ENCODE data around the gene AARS2. TPM values are rescaled to one million over a fixed set of nuclear protein-coding genes. Genes with fewer than 3 reads are reported as not detected.

The AARS2 gene
- polyA plus RNA-seq, 1 experiment = 5.8 TPM

DNA sequence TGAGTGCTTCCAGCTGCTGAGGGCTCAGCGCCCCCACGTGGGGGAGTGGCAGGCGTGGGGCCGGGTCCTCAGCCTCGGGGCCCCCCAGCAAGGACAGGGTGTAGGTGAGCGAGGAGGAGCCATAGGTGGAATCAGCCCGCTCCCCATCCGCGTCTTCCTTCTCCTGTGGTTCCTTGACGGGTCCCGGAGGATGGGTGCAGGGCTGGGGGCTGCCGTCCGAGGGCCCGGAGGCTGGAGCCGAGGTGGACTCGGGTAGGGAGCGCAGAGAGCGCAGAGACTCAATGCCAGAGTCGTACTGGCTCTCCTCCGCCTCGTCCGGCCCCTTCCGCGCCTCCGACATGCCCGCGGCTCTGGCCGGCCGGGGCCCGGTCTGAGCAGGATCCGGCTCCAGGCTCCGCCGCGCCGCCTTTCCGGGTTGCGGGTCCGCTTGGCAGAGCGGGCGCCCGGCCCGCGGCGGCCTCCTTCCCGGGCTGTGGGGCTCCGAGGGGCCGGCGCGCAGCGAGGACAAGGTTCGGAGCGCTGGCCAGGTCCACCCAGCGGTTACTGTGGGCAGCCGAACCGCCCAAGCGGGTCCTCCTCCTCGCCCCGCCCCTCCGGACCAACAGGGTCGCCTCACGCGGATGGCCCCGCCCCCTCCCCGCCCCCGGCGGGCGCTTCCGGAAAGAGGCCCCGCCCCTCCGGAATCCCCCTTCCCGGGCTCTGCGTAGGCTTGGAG is 48.0 kb downstream of the AARS2 start, which contains the start of gene NFKBIE:
Gene NFKBIE (minus strand): TSS at position 545 of the 715 bp plus-strand sequence. CDS start 205 bp downstream, at position 340.
- peak within 1 kb of the TSS; percentile 86 for H3K4me3 ChIP-seq (ENCODE audit: low read depth, low read length)
- DNase-seq (ENCODE audit: low read depth, low spot score) = peak; percentile 71
- no peaks in the 10 kb centered on the region; the same call in 1 of the 2 replicates for H3K9me3 ChIP-seq (ENCODE audit: control insufficient read depth, insufficient read depth, low read length)
- peak within 1 kb of the TSS; percentile 75 for H3K27ac ChIP-seq (ENCODE audit: low read depth, low read length)
- ChIA-PET POLR2A (interaction anchor here (1.0 to 1.5 kb wide), 2 partner anchors 8 to 18 kb away, joined by 4 to 8 read pairs; partner anchors contain the start of genes HSP90AB1 and SLC35B2), CTCF (interaction anchor here (3.6 to 6.0 kb wide), 2 partner anchors 8 to 73 kb away, joined by 18 to 93 read pairs; partner anchors contain the start of gene SLC35B2)
- peaks cover 22% of the 10 kb centered on the region for H3K27me3 ChIP-seq (ENCODE audit: control insufficient read depth, insufficient read depth, low read length)
- TF ChIP-seq CTCF (IDR thresholded peaks at IDR 0.05; ENCODE audit: low read depth, low read length) = peak; percentile 37

GRCh38 chr6:44264154-44265006 is 48.8 kb downstream of the AARS2 start:
- H3K27ac ChIP-seq (ENCODE audit: low read depth, low read length) = peak overlapping the region; percentile 75
- no peaks in the 10 kb centered on the region; the same call in 1 of the 2 replicates for H3K9me3 ChIP-seq (ENCODE audit: control insufficient read depth, insufficient read depth, low read length)
- ChIA-PET CTCF (no interaction called here), POLR2A (interaction anchor here (0.6 to 1.5 kb wide), 3 partner anchors 7 to 43 kb away, joined by 3 to 8 read pairs (median 4); partner anchors contain the start of genes HSP90AB1 and SLC35B2)
- H3K4me3 ChIP-seq (ENCODE audit: low read depth, low read length) = peak overlapping the region; percentile 86
- no peak for TF ChIP-seq CTCF (IDR thresholded peaks at IDR 0.05; ENCODE audit: low read depth, low read length)
- peaks cover 15% of the 10 kb centered on the region for H3K27me3 ChIP-seq (ENCODE audit: control insufficient read depth, insufficient read depth, low read length)
- no peak for DNase-seq (ENCODE audit: low read depth, low spot score)

DNA sequence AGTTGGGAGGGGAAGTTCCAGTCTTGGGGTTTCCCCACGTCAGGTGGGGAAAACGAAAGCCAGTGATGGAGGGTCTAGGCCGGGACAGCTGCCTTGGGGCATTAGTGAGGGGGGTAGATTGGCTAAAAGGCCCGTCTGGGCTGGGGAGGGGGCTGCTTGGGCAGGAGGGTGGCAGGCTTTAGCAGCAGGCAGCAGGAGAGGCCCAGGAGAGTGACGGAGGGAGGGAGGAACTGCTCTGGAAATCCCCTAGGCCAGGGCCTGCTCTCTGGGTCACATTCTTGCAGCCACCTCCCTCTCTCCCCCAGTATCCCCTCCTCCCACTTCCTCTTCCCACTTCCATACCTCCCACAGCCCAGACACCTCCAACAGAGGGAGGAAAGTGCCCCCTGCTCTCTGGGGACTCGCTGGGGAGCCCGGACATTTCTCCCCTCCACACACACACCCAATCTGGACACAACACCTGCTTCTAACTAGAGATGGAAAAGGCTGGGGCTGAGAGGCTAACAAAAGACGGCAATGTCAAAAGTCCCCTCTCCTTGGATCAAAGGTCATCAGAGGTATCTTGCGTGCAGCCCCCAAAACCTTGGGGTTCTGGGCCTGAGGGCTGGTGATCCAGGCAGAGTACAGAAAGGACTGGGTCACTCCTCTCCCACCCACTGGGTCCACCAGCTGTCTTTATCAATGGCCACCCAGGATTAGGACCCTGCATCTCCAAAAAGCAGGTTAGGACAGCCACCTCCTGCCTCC is 49.6 kb downstream of the AARS2 start:
- no peak for DNase-seq (ENCODE audit: low read depth, low spot score)
- POLR2A ChIA-PET = interaction anchor here (1.5 kb wide), 1 partner anchor 17 kb away, joined by 8 read pairs; the partner anchor contains the start of gene HSP90AB1
- Histone ChIP-seq H3K9me3 (ENCODE audit: control insufficient read depth, insufficient read depth, low read length) (no peaks in the 10 kb centered on the region; the same call in 1 of the 2 replicates), H3K4me3 (ENCODE audit: low read depth, low read length) (peak overlapping the region; percentile 86), H3K27ac (ENCODE audit: low read depth, low read length) (peak overlapping the region; percentile 39), H3K27me3 (ENCODE audit: control insufficient read depth, insufficient read depth, low read length) (peaks cover 7% of the 10 kb centered on the region)
- no peak for TF ChIP-seq CTCF (IDR thresholded peaks at IDR 0.05; ENCODE audit: low read depth, low read length)
- CTCF ChIA-PET = interaction anchor here (1.2 kb wide), 1 partner anchor 49 kb away, joined by 4 read pairs; the partner anchor contains the start of gene AARS2

DNA sequence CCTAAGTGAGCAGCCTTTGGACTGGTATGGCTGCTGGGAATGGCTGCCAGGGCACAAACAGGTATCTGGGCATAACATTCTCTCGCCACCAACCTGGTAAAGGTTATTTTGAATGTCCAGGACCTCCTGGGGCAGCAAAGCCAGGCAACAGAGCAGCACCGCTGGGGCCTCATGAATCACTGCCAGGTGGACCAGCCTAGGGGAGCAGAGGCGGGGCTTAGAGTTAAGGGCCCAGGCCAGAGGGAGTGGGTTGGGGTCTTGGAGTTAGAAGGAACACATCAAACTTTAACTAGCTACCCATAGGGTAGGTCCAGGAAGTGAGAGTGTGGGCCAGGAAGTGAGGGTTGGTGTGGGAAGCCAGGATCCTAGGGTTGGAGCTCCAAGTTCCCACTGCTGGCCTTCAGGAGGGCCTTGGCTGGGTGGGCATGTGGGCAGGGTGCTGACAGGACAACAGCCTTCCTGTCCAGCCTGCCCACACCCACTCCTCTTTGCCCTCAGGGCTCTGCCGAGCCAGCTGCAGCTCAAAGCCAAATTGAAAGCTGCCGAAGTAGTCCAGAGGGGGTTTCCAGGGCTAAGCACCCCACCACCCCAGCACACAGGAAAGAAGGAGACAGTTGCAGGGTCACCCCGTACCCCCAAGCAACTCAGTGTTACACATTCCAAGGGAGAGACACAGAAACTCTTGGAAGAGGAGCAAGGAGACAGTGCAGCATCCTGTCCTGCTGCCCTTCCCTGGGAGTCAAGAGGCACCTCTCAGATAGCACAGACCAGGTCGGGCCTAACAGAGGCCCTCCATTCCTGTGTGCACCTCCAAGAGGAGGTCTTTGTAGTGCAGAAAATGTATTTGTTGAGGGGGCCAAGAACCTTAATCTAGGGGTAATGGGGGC is 50.4 kb downstream of the AARS2 start:
- H3K27me3 ChIP-seq (ENCODE audit: control insufficient read depth, insufficient read depth, low read length) = peaks cover 2% of the 10 kb centered on the region
- H3K27ac ChIP-seq (ENCODE audit: low read depth, low read length) = peak overlapping the region; percentile 39
- CTCF ChIA-PET = interaction anchor here (1.2 to 1.6 kb wide), 2 partner anchors 28 to 50 kb away, joined by 4 to 6 read pairs; partner anchors contain the start of gene AARS2
- DNase-seq (ENCODE audit: low read depth, low spot score) = no peak
- TF ChIP-seq CTCF (IDR thresholded peaks at IDR 0.05; ENCODE audit: low read depth, low read length) = no peak
- H3K4me3 ChIP-seq (ENCODE audit: low read depth, low read length) = peak overlapping the region; percentile 86
- H3K9me3 ChIP-seq (ENCODE audit: control insufficient read depth, insufficient read depth, low read length) = no peaks in the 10 kb centered on the region; the same call in 1 of the 2 replicates
- POLR2A ChIA-PET = interaction anchor here (0.8 kb wide), 1 partner anchor 16 kb away, joined by 3 read pairs; the partner anchor contains the start of gene HSP90AB1
